ENCODE measurements around the gene SLC35B2. TPM values are rescaled to one million over a fixed set of nuclear protein-coding genes. Genes with fewer than 3 reads are reported as not detected.

The SLC35B2 gene
- total RNA-seq, 2 experiments from 2014 or later: 6.4 to 7.0 TPM

DNA sequence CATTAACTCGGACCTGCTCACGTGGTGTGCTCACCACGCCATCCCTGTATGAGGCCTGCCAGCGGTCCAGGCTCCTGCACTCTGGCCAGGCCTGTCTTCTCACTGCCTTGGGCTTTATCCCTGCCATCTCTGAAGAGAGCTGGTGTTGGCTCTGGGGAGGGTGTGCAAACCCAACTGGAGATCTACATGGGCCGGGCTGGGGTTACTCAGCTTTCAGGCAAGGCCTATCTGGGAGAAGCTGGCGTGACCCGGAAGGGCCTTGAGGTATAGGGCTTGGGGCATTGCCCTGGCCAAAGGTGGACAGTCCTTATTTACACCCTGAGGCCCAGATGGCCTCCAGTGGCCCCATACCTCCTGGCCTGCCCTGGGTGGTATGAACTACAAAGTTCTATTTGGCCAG is 28.9 kb downstream of the SLC35B2 start:
- H3K27me3 ChIP-seq (ENCODE audit: control insufficient read depth in 1 of 2, insufficient read depth in 2 of 2, low read length in 2 of 2): no peaks in the 10 kb centered on the region
- H3K4me1 Mint-ChIP-seq (ENCODE audit: low read depth): peaks cover 8% of the 10 kb centered on the region
- H3K27me3 Mint-ChIP-seq: no peaks in the 10 kb centered on the region
- ChIA-PET POLR2A (interaction anchor here (1.0 to 1.9 kb wide), 2 partner anchors 9 to 19 kb away, joined by 3 to 6 read pairs; partner anchors contain the start of gene HSP90AB1), CTCF (no interaction called here)
- no peaks in the 10 kb centered on the region for H3K36me3 ChIP-seq (ENCODE audit: insufficient read depth, low read length)
- no peaks in the 10 kb centered on the region for H3K9me3 Mint-ChIP-seq
- no peak overlapping the region for H3K4me3 Mint-ChIP-seq
- no peaks in the 10 kb centered on the region for H3K36me3 Mint-ChIP-seq (ENCODE audit: low read depth)
- H3K4me1 ChIP-seq (ENCODE audit: insufficient read depth, low read length): peaks cover 13% of the 10 kb centered on the region
- DNase-seq (no peak), ATAC-seq (ENCODE audit: poor library complexity) (no peak)
- intact Hi-C loops (cut with DNase I, micrococcal nuclease): loop anchor here in 1 of 2 experiments (10.0 kb wide), 1 partner anchor 594 kb away; the partner anchor contains the start of gene MAD2L1BP
- H3K4me3 ChIP-seq (ENCODE audit: low read length): no peak overlapping the region
- H3K27ac ChIP-seq (ENCODE audit: low read depth in 1 of 2, low read length in 2 of 2): no peak overlapping the region
- no peaks in the 10 kb centered on the region for H3K9me3 ChIP-seq (ENCODE audit: control insufficient read depth in 1 of 2, insufficient read depth in 1 of 2, low read length in 2 of 2)
- H3K27ac Mint-ChIP-seq: no peak overlapping the region
- no peak for TF ChIP-seq CTCF (IDR thresholded peaks at IDR 0.05)

GRCh38 chr6:44228031-44228430 is 29.3 kb downstream of the SLC35B2 start:
- no peak for TF ChIP-seq CTCF (IDR thresholded peaks at IDR 0.05)
- H3K27ac Mint-ChIP-seq: no peak overlapping the region
- no peaks in the 10 kb centered on the region for H3K27me3 Mint-ChIP-seq
- peaks cover 12% of the 10 kb centered on the region for H3K4me1 ChIP-seq (ENCODE audit: insufficient read depth, low read length)
- H3K4me1 Mint-ChIP-seq (ENCODE audit: low read depth): peaks cover 10% of the 10 kb centered on the region
- intact Hi-C loops (cut with DNase I, micrococcal nuclease): loop anchor here in 1 of 2 experiments (10.0 kb wide), 1 partner anchor 593 kb away; the partner anchor contains the start of gene MAD2L1BP
- H3K4me3 ChIP-seq (ENCODE audit: low read length): no peak overlapping the region
- no peak overlapping the region for H3K4me3 Mint-ChIP-seq
- H3K27ac ChIP-seq (ENCODE audit: low read depth in 1 of 2, low read length in 2 of 2): no peak overlapping the region
- H3K27me3 ChIP-seq (ENCODE audit: control insufficient read depth in 1 of 2, insufficient read depth in 2 of 2, low read length in 2 of 2): no peaks in the 10 kb centered on the region
- H3K9me3 ChIP-seq (ENCODE audit: control insufficient read depth in 1 of 2, insufficient read depth in 1 of 2, low read length in 2 of 2): no peaks in the 10 kb centered on the region
- no peaks in the 10 kb centered on the region for H3K36me3 ChIP-seq (ENCODE audit: insufficient read depth, low read length)
- POLR2A ChIA-PET: interaction anchor here (1.0 to 1.9 kb wide), 2 partner anchors 9 to 19 kb away, joined by 3 to 6 read pairs; partner anchors contain the start of gene HSP90AB1
- no peak for ATAC-seq (ENCODE audit: poor library complexity)
- H3K9me3 Mint-ChIP-seq: no peaks in the 10 kb centered on the region
- CTCF ChIA-PET: no interaction called here
- DNase-seq: no peak
- no peaks in the 10 kb centered on the region for H3K36me3 Mint-ChIP-seq (ENCODE audit: low read depth)

- DNase-seq: no peak
Measured at GRCh38 chr6:44227148-44227793, 30.1 kb downstream of the SLC35B2 start.

More at GRCh38 chr6:44227148-44227793, 30.1 kb downstream of the SLC35B2 start:
- peaks cover 20% of the 10 kb centered on the region for H3K4me1 ChIP-seq (ENCODE audit: insufficient read depth, low read length)
- no peak overlapping the region for H3K27ac ChIP-seq (ENCODE audit: low read depth in 1 of 2, low read length in 2 of 2)
- TF ChIP-seq CTCF (IDR thresholded peaks at IDR 0.05): no peak
- intact Hi-C loops (cut with DNase I, micrococcal nuclease): loop anchor here in 1 of 2 experiments (10.0 kb wide), 1 partner anchor 592 kb away; the partner anchor contains the start of gene MAD2L1BP
- Mint-ChIP-seq H3K9me3 (no peaks in the 10 kb centered on the region), H3K27me3 (no peaks in the 10 kb centered on the region), H3K4me1 (ENCODE audit: low read depth) (peaks cover 18% of the 10 kb centered on the region), H3K4me3 (no peak overlapping the region), H3K27ac (no peak overlapping the region), H3K36me3 (ENCODE audit: low read depth) (no peaks in the 10 kb centered on the region)
- H3K27me3 ChIP-seq (ENCODE audit: control insufficient read depth in 1 of 2, insufficient read depth in 2 of 2, low read length in 2 of 2): no peaks in the 10 kb centered on the region
- no peak for ATAC-seq (ENCODE audit: poor library complexity)
- no peaks in the 10 kb centered on the region for H3K9me3 ChIP-seq (ENCODE audit: control insufficient read depth in 1 of 2, insufficient read depth in 1 of 2, low read length in 2 of 2)
- ChIA-PET POLR2A (interaction anchor here (1.9 kb wide), 1 partner anchor 20 kb away, joined by 6 read pairs; the partner anchor contains the start of gene HSP90AB1), CTCF (no interaction called here)
- H3K36me3 ChIP-seq (ENCODE audit: insufficient read depth, low read length): no peaks in the 10 kb centered on the region
- no peak overlapping the region for H3K4me3 ChIP-seq (ENCODE audit: low read length)
